ENCODE results near the gene ITGA3.

GRCh38 chr17:50096758-50097157, 40.8 kb downstream of the ITGA3 start:
- TF ChIP-seq POLR2A (IDR thresholded peaks at IDR 0.05; ENCODE audit: low read length) (no peak), GATA1 (IDR thresholded peaks at IDR 0.05; ENCODE audit: low read depth, low read length) (no peak)

Measured in erythroblast (primary cell).